CD8-positive, alpha-beta memory T cell (primary cell): Measurements from ENCODE around the gene ARHGAP9. TPM values are rescaled to one million over a fixed set of nuclear protein-coding genes. Genes with fewer than 3 reads are reported as not detected.
A peak's percentile ranks its signal among the peaks of the same experiment; 100 is the strongest.

ENCODE experiments used
- CTCF ChIA-PET: fragments of 350-600 bp; sonication (Branson Sonifier 250); formaldehyde crosslinking; loops from one replicate; lab custom pipeline; 2021; ENCODE audit warnings: antibody characterized with exemption; lab: Charles Lee
- POLR2A ChIA-PET: fragments of 350-600 bp; sonication (Branson Sonifier 250); formaldehyde crosslinking; loops from one replicate; lab custom pipeline; 2021; ENCODE audit warnings: antibody characterized with exemption; lab: Charles Lee
- DNase-seq, 5 donors: peaks; one replicate each; pipeline versions ENCODE4 v3.0.0 to v3.0.0-alpha.2; 2020 to 2022; ENCODE audit warnings: mixed read lengths in 1 of 5
- H3K27ac ChIP-seq: one replicate; pipeline ENCODE4 v1.7.0; 2013; ENCODE audit warnings: low read depth, mild to moderate bottlenecking, low read length, moderate library complexity
- H3K27me3 ChIP-seq: 2 replicates; pipeline ENCODE4 v1.7.0; 2013; ENCODE audit warnings: low read length, mild to moderate bottlenecking; ENCODE audit not compliant: insufficient read depth, poor library complexity, severe bottlenecking
- H3K36me3 ChIP-seq: 2 replicates; pipeline ENCODE4 v1.7.0; 2013; ENCODE audit warnings: mild to moderate bottlenecking, low read length, moderate library complexity; ENCODE audit not compliant: insufficient read depth
- H3K4me1 ChIP-seq: 2 replicates; pipeline ENCODE4 v1.7.0; 2013; ENCODE audit warnings: mild to moderate bottlenecking, low read length, moderate library complexity; ENCODE audit not compliant: insufficient read depth
- H3K4me3 ChIP-seq: 2 replicates; pipeline ENCODE4 v1.7.0; 2013; ENCODE audit warnings: mild to moderate bottlenecking, low read length
- H3K9me3 ChIP-seq: 2 replicates; pipeline ENCODE4 v1.7.0; 2013; ENCODE audit warnings: mild to moderate bottlenecking, low read length
- H3K27ac Mint-ChIP-seq, 8 donors: one replicate each; pipeline ENCODE4 v1.8.0; 2020 to 2021; ENCODE audit warnings: mixed read lengths in 8 of 8, mild to moderate bottlenecking in 6 of 8, inconsistent platforms in 3 of 8, moderate library complexity in 3 of 8
- H3K27me3 Mint-ChIP-seq, 2 donors: one replicate each; pipeline ENCODE4 v1.8.0; 2020 to 2021; ENCODE audit warnings: mixed read lengths in 2 of 2, mild to moderate bottlenecking in 1 of 2, moderate library complexity in 1 of 2
- H3K36me3 Mint-ChIP-seq, 3 donors: one replicate each; pipeline ENCODE4 v1.8.0; 2020 to 2021; ENCODE audit warnings: mixed read lengths in 3 of 3, inconsistent platforms in 1 of 3, mild to moderate bottlenecking in 1 of 3
- H3K4me1 Mint-ChIP-seq, 3 donors: one replicate each; pipeline ENCODE4 v1.8.0; 2020 to 2021; ENCODE audit warnings: mixed read lengths in 3 of 3, inconsistent platforms in 1 of 3, mild to moderate bottlenecking in 1 of 3
- H3K4me3 Mint-ChIP-seq, 7 donors: one replicate each; pipeline ENCODE4 v1.8.0; 2020 to 2021; ENCODE audit warnings: mixed read lengths in 7 of 7, mild to moderate bottlenecking in 6 of 7, moderate library complexity in 4 of 7, inconsistent platforms in 2 of 7
- H3K9me3 Mint-ChIP-seq, 5 donors: one replicate each; pipeline ENCODE4 v1.8.0; 2020 to 2022; ENCODE audit warnings: mixed read lengths in 5 of 5, mild to moderate bottlenecking in 3 of 5, moderate library complexity in 2 of 5, inconsistent platforms in 1 of 5
- polyA plus RNA-seq: library from polyadenylated mRNA; unstranded; fragments of 300-500 nt; fragmentation: Illumina TruSeq; gene quantifications from one replicate; pipeline ENCODE4 v1.2.3, GENCODE V29; 2021
- total RNA-seq, 2 experiments: library from RNA; stranded (reverse); gene quantifications; one replicate each; pipeline ENCODE4 v1.2.3, GENCODE V29; 2021

The ARHGAP9 gene
- total and polyA plus RNA-seq, 3 experiments from 2014 or later, result 116 to 181 (median 121) TPM

- POLR2A ChIA-PET, result interaction anchor here (0.8 to 4.4 kb wide), 2 partner anchors 15 to 17 kb away, joined by 3 to 20 read pairs; partner anchors contain the start of gene ARHGAP9
- H3K27me3 Mint-ChIP-seq, result peaks cover 6 to 19% of the 10 kb centered on the region in 2 donors
- peaks cover 0 to 13% (median 0%) of the 10 kb centered on the region in 3 donors for H3K36me3 Mint-ChIP-seq
- Histone ChIP-seq H3K4me1 (peaks cover 33% of the 10 kb centered on the region), H3K9me3 (no peaks in the 10 kb centered on the region), H3K36me3 (no peaks in the 10 kb centered on the region), H3K4me3 (peak overlapping the region; percentile 69), H3K27ac (peak overlapping the region; percentile 9), H3K27me3 (peaks cover 7% of the 10 kb centered on the region)
- no peaks in the 10 kb centered on the region for H3K9me3 Mint-ChIP-seq
- H3K4me3 Mint-ChIP-seq, result peak overlapping the region; percentile 85 to 95 (median 93)
- peak overlapping the region; percentile 8 to 93 (median 80) for H3K27ac Mint-ChIP-seq
- DNase-seq, result peak; percentile 77 to 92 (median 83)
- CTCF ChIA-PET, result interaction anchor here (0.8 to 7.3 kb wide), 20 partner anchors 9 to 280 kb away, joined by 3 to 167 read pairs (median 3); partner anchors contain the start of genes ARHGAP9, DDIT3, INHBC and MBD6
- H3K4me1 Mint-ChIP-seq, result peaks cover 30 to 49% (median 36%) of the 10 kb centered on the region in 3 donors
Measured at GRCh38 chr12:57462251-57462911, 17.3 kb downstream of the ARHGAP9 start.

GRCh38 chr12:57461917-57462250 is 17.8 kb downstream of the ARHGAP9 start:
- H3K27me3 ChIP-seq, result peaks cover 7% of the 10 kb centered on the region
- H3K4me1 ChIP-seq, result peaks cover 33% of the 10 kb centered on the region
- Mint-ChIP-seq H3K36me3 (peaks cover 0 to 9% (median 0%) of the 10 kb centered on the region in 3 donors), H3K27ac (peak overlapping the region in 7 of 8 donors; percentile 43 to 92 (median 80)), H3K4me3 (peak overlapping the region; percentile 84 to 93 (median 93)), H3K27me3 (peaks cover 6 to 19% of the 10 kb centered on the region in 2 donors), H3K4me1 (peaks cover 30 to 46% (median 36%) of the 10 kb centered on the region in 3 donors), H3K9me3 (no peaks in the 10 kb centered on the region)
- H3K27ac ChIP-seq, result peak overlapping the region; percentile 9
- ChIA-PET POLR2A (interaction anchor here (0.8 to 4.4 kb wide), 2 partner anchors 16 to 18 kb away, joined by 3 to 20 read pairs; partner anchors contain the start of gene ARHGAP9), CTCF (interaction anchor here (1.0 to 7.3 kb wide), 17 partner anchors 10 to 280 kb away, joined by 3 to 167 read pairs (median 4); partner anchors contain the start of genes ARHGAP9, DDIT3, MBD6 and OS9)
- H3K36me3 ChIP-seq, result no peaks in the 10 kb centered on the region
- DNase-seq, result no peak
- no peaks in the 10 kb centered on the region for H3K9me3 ChIP-seq
- H3K4me3 ChIP-seq, result peak overlapping the region; percentile 69

GRCh38 chr12:57461276-57461916 is 18.3 kb downstream of the ARHGAP9 start:
- Mint-ChIP-seq H3K4me1 (peaks cover 30 to 45% (median 36%) of the 10 kb centered on the region in 3 donors), H3K36me3 (peaks cover 0 to 9% (median 0%) of the 10 kb centered on the region in 3 donors), H3K27ac (peak overlapping the region in 7 of 8 donors; percentile 49 to 92 (median 80)), H3K27me3 (peaks cover 6 to 19% of the 10 kb centered on the region in 2 donors), H3K9me3 (no peaks in the 10 kb centered on the region), H3K4me3 (peak overlapping the region; percentile 84 to 93 (median 93))
- CTCF ChIA-PET, result interaction anchor here (1.0 to 7.3 kb wide), 14 partner anchors 8 to 232 kb away, joined by 3 to 167 read pairs (median 4); partner anchors contain the start of genes ARHGAP9, MBD6 and OS9
- Histone ChIP-seq H3K36me3 (no peaks in the 10 kb centered on the region), H3K27ac (peak overlapping the region; percentile 16), H3K9me3 (no peaks in the 10 kb centered on the region), H3K27me3 (peaks cover 7% of the 10 kb centered on the region), H3K4me1 (peaks cover 33% of the 10 kb centered on the region), H3K4me3 (peak overlapping the region; percentile 69)
- peak in 2 of 5 donors; percentile 44 to 72 for DNase-seq
- POLR2A ChIA-PET, result interaction anchor here (0.7 to 4.4 kb wide), 3 partner anchors 16 to 18 kb away, joined by 3 to 20 read pairs (median 3); partner anchors contain the start of gene ARHGAP9

- H3K36me3 ChIP-seq, result no peaks in the 10 kb centered on the region
- ChIA-PET POLR2A (interaction anchor here (0.7 to 4.4 kb wide), 4 partner anchors 10 to 86 kb away, joined by 3 to 20 read pairs (median 4); partner anchors contain the start of genes ARHGAP9 and DCTN2), CTCF (interaction anchor here (1.1 to 7.3 kb wide), 9 partner anchors 8 to 222 kb away, joined by 3 to 167 read pairs (median 4); partner anchors contain the start of genes ARHGAP9 and DDIT3)
- peaks cover 33% of the 10 kb centered on the region for H3K4me1 ChIP-seq
- Mint-ChIP-seq H3K4me1 (peaks cover 33 to 49% (median 41%) of the 10 kb centered on the region in 3 donors), H3K4me3 (peak overlapping the region; percentile 74 to 93 (median 88)), H3K27me3 (peaks cover 6 to 21% of the 10 kb centered on the region in 2 donors), H3K9me3 (no peaks in the 10 kb centered on the region), H3K36me3 (peaks cover 0 to 9% (median 0%) of the 10 kb centered on the region in 3 donors), H3K27ac (peak overlapping the region in 4 of 8 donors; percentile 39 to 76 (median 48))
- peaks cover 7% of the 10 kb centered on the region for H3K27me3 ChIP-seq
- no peak overlapping the region for H3K4me3 ChIP-seq
- H3K27ac ChIP-seq, result peak overlapping the region; percentile 16
- no peak for DNase-seq
- no peaks in the 10 kb centered on the region for H3K9me3 ChIP-seq
Measured at GRCh38 chr12:57460841-57461275, 18.8 kb downstream of the ARHGAP9 start.

DNA sequence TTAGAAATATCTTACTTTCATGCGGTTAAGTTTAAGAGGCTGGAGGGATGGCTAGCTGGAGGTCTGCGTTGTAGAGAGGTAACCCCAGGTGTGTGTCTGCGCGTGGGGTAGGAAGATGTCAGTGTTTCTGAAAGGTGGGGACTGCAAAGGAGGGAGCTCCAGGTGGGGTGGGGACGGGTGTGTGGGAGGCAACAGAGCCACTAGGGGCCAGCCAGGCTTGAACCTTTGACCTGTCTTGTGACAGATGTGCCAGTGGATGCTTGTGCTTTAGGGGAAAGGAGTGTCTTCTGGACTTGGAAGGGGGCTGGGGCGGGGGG is 19.2 kb downstream of the ARHGAP9 start:
- Histone ChIP-seq H3K36me3 (no peaks in the 10 kb centered on the region), H3K4me1 (peaks cover 33% of the 10 kb centered on the region), H3K27me3 (peaks cover 7% of the 10 kb centered on the region), H3K4me3 (no peak overlapping the region), H3K27ac (no peak overlapping the region), H3K9me3 (no peaks in the 10 kb centered on the region)
- DNase-seq, result no peak
- peak overlapping the region; percentile 79 to 93 (median 88) for H3K4me3 Mint-ChIP-seq
- peak overlapping the region in 7 of 8 donors; percentile 22 to 87 (median 76) for H3K27ac Mint-ChIP-seq
- CTCF ChIA-PET, result interaction anchor here (0.9 to 7.3 kb wide), 7 partner anchors 9 to 233 kb away, joined by 3 to 167 read pairs (median 5); partner anchors contain the start of genes ARHGAP9, DDIT3 and OS9
- H3K9me3 Mint-ChIP-seq, result no peaks in the 10 kb centered on the region
- POLR2A ChIA-PET, result interaction anchor here (1.0 to 4.4 kb wide), 4 partner anchors 10 to 87 kb away, joined by 3 to 20 read pairs (median 6); partner anchors contain the start of genes ARHGAP9 and DCTN2
- H3K27me3 Mint-ChIP-seq, result peaks cover 6 to 22% of the 10 kb centered on the region in 2 donors
- H3K4me1 Mint-ChIP-seq, result peaks cover 33 to 52% (median 41%) of the 10 kb centered on the region in 3 donors
- H3K36me3 Mint-ChIP-seq, result peaks cover 0 to 9% (median 0%) of the 10 kb centered on the region in 3 donors

GRCh38 chr12:57459750-57460467 is 19.8 kb downstream of the ARHGAP9 start, which contains the start of gene GLI1:
GLI1 (plus strand) TSS chr12:57459785; CDS start chr12:57463692, 3,907 bp downstream.
- Histone ChIP-seq H3K27me3 (peaks cover 7% of the 10 kb centered on the region), H3K4me3 (peak within 1 kb of the TSS; percentile 92), H3K27ac (peak within 1 kb of the TSS; percentile 63), H3K9me3 (no peaks in the 10 kb centered on the region), H3K4me1 (peaks cover 33% of the 10 kb centered on the region), H3K36me3 (no peaks in the 10 kb centered on the region)
- Mint-ChIP-seq H3K9me3 (no peaks in the 10 kb centered on the region), H3K4me3 (peak within 1 kb of the TSS; percentile 93 to 98 (median 97)), H3K4me1 (peaks cover 33 to 52% (median 41%) of the 10 kb centered on the region in 3 donors), H3K27me3 (peaks cover 6 to 22% of the 10 kb centered on the region in 2 donors), H3K27ac (peak within 1 kb of the TSS; percentile 91 to 98 (median 97)), H3K36me3 (peaks cover 0 to 9% (median 0%) of the 10 kb centered on the region in 3 donors)
- CTCF ChIA-PET, result interaction anchor here (0.9 to 7.3 kb wide), 27 partner anchors 9 to 282 kb away, joined by 3 to 167 read pairs (median 5); partner anchors contain the start of genes ARHGAP9, DCTN2, DDIT3 and OS9
- DNase-seq, result peak in 1 of 5 donors; percentile 25
- POLR2A ChIA-PET, result interaction anchor here (0.6 to 4.4 kb wide), 7 partner anchors 11 to 161 kb away, joined by 3 to 20 read pairs (median 4); partner anchors contain the start of genes ARHGAP9 and DCTN2
